ENCODE results near the gene RAVER2.

The RAVER2 gene

DNA sequence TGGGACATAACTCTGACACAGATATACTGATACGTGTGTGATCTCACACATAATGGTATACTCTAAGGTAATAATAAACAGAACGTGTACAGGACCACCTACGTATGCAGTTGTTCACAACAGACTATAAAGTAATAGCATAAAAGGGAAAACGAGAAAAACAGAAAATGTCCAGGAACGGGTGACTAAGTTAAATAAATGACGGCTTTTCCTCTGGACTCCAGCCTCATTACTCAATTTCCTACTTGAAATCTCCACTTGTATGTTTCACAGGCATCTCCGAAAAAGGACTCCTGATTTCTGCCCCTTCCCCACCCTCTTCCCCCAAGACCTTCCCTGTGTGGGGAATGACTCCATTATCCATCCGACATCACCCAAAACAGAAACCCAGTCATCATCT lies 126.4 kb downstream of the RAVER2 start:
- H3K4me2 ChIP-seq (ENCODE audit: low read length), result no peak overlapping the region
- peaks cover 52% of the 10 kb centered on the region for H3K36me3 ChIP-seq (ENCODE audit: insufficient read depth, low read length)
- no peaks in the 10 kb centered on the region for H3K9me3 ChIP-seq (replicated peaks; ENCODE audit: low read length)
- no peak overlapping the region for H3K9ac ChIP-seq (ENCODE audit: low read depth, low read length)
- H3K4me3 ChIP-seq (ENCODE audit: low read length), result no peak overlapping the region
- H3K4me1 ChIP-seq (ENCODE audit: control insufficient read depth, insufficient read depth, low read length), result no peaks in the 10 kb centered on the region
- H3K27me3 ChIP-seq (ENCODE audit: control insufficient read depth, insufficient read depth, low read length), result no peaks in the 10 kb centered on the region

DNA sequence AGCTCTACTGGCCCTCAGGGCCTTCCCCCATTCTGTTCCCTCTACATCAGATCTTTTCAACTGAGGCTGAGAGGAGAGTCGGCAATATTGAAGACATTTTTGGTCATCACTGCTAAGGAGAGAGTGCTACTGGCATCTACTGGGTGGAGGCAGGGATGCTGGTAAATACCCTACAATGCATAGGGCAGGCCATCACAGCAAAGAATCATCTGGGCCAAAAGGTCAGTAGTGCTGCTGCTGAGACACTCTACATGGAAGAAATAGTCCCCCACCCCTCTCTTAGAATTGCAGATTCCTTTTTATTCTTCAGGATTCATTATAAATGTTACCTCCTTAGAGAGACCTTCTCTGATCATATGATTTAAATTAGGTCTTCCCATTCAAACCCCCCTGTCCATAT lies 127.2 kb downstream of the RAVER2 start:
- peaks cover 51% of the 10 kb centered on the region for H3K36me3 ChIP-seq (ENCODE audit: insufficient read depth, low read length)
- H3K27me3 ChIP-seq (ENCODE audit: control insufficient read depth, insufficient read depth, low read length), result no peaks in the 10 kb centered on the region
- no peaks in the 10 kb centered on the region for H3K4me1 ChIP-seq (ENCODE audit: control insufficient read depth, insufficient read depth, low read length)
- no peak overlapping the region for H3K4me3 ChIP-seq (ENCODE audit: low read length)
- H3K4me2 ChIP-seq (ENCODE audit: low read length), result no peak overlapping the region
- H3K9ac ChIP-seq (ENCODE audit: low read depth, low read length), result no peak overlapping the region
- H3K9me3 ChIP-seq (replicated peaks; ENCODE audit: low read length), result no peaks in the 10 kb centered on the region

DNA sequence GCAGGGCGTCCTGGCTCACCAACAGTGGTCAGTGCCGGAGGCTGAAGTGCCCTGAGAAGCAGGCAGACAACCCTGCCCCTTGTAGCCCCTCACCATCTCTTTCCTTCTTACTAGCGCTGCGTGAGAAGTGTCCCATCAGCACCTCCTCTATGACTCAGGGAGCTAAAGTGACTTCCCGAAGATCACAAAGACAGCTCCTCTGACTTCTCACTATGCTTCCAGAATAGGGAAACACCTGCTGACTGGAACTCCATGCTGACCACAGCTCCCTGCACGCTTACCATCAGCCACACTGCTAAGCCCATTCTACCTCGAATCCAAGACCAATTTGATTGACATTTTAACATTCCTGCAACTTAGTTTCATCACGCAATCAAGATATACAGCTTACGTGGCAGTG lies 128.7 kb downstream of the RAVER2 start:
- Histone ChIP-seq H3K9me3 (replicated peaks; ENCODE audit: low read length) (no peaks in the 10 kb centered on the region), H3K4me2 (ENCODE audit: low read length) (no peak overlapping the region), H3K36me3 (ENCODE audit: insufficient read depth, low read length) (peaks cover 60% of the 10 kb centered on the region), H3K4me1 (ENCODE audit: control insufficient read depth, insufficient read depth, low read length) (no peaks in the 10 kb centered on the region), H3K9ac (ENCODE audit: low read depth, low read length) (no peak overlapping the region), H3K4me3 (ENCODE audit: low read length) (no peak overlapping the region), H3K27me3 (ENCODE audit: control insufficient read depth, insufficient read depth, low read length) (no peaks in the 10 kb centered on the region)

DNA sequence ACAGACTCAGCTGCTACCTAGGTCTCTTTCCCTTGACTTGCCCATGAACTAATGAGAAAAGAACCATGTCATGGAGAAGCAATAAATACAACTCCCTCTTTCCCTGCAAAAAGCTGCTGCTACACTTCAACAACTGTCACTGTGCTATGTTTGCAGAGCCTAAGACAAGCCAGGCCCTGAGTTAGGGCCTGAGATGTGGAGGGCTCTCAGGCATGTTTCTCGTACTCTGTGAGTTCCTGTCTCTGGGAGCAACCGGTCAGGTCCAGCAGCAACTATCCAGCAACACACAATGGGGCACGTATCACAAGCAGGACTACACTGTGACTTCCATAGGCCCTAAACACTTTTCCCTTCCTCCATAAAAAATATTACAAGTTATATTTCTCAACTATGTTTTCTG lies 129.8 kb downstream of the RAVER2 start:
- Histone ChIP-seq H3K4me1 (ENCODE audit: control insufficient read depth, insufficient read depth, low read length) (no peaks in the 10 kb centered on the region), H3K36me3 (ENCODE audit: insufficient read depth, low read length) (peaks cover 62% of the 10 kb centered on the region), H3K4me2 (ENCODE audit: low read length) (no peak overlapping the region), H3K9me3 (replicated peaks; ENCODE audit: low read length) (no peaks in the 10 kb centered on the region), H3K4me3 (ENCODE audit: low read length) (no peak overlapping the region), H3K27me3 (ENCODE audit: control insufficient read depth, insufficient read depth, low read length) (no peaks in the 10 kb centered on the region), H3K9ac (ENCODE audit: low read depth, low read length) (no peak overlapping the region)

DNA sequence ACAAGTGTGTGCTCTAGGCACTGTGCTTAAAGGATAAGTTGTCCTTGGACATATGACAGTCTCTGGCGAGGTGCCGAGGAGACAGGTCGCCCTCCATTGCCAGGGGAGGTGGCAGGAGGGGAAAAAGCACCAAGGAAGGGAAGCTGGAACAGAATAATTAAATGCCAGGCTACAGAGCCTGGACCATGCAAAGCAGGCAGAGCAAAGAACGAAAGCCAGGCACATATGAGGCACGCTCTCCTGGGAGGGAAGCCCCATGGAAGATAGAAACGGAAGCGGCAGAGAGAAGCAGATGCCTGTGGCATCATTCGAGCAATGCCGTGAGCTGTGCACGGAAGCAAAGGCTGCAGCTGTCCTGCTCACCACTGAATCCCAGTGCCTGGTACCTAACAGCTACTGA lies 130.2 kb downstream of the RAVER2 start:
- Histone ChIP-seq H3K9me3 (replicated peaks; ENCODE audit: low read length) (no peaks in the 10 kb centered on the region), H3K4me2 (ENCODE audit: low read length) (no peak overlapping the region), H3K4me1 (ENCODE audit: control insufficient read depth, insufficient read depth, low read length) (no peaks in the 10 kb centered on the region), H3K36me3 (ENCODE audit: insufficient read depth, low read length) (peaks cover 59% of the 10 kb centered on the region), H3K27me3 (ENCODE audit: control insufficient read depth, insufficient read depth, low read length) (no peaks in the 10 kb centered on the region), H3K4me3 (ENCODE audit: low read length) (no peak overlapping the region), H3K9ac (ENCODE audit: low read depth, low read length) (no peak overlapping the region)

DNA sequence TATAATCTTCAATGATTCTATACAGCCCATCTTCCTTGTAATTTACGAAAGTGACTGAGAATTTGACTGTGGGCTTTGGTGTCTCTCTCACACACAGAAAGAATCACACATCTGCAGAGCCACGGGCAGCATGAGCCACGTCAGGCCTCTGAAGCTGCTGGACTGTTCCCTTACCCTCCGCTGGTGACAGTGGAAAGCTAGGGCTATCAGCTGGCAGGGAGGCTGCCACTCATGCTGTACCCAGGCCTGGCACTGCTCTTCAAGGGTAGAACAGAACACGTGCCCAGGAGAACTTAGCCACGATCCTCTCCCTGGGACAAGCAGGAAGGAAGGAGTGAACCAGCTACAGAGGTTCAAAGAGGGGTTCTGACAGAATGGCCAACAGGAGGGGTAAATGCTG lies 130.7 kb downstream of the RAVER2 start:
- Histone ChIP-seq H3K4me2 (ENCODE audit: low read length) (no peak overlapping the region), H3K27me3 (ENCODE audit: control insufficient read depth, insufficient read depth, low read length) (no peaks in the 10 kb centered on the region), H3K4me3 (ENCODE audit: low read length) (no peak overlapping the region), H3K36me3 (ENCODE audit: insufficient read depth, low read length) (peaks cover 55% of the 10 kb centered on the region), H3K4me1 (ENCODE audit: control insufficient read depth, insufficient read depth, low read length) (no peaks in the 10 kb centered on the region), H3K9ac (ENCODE audit: low read depth, low read length) (no peak overlapping the region), H3K9me3 (replicated peaks; ENCODE audit: low read length) (no peaks in the 10 kb centered on the region)

DNA sequence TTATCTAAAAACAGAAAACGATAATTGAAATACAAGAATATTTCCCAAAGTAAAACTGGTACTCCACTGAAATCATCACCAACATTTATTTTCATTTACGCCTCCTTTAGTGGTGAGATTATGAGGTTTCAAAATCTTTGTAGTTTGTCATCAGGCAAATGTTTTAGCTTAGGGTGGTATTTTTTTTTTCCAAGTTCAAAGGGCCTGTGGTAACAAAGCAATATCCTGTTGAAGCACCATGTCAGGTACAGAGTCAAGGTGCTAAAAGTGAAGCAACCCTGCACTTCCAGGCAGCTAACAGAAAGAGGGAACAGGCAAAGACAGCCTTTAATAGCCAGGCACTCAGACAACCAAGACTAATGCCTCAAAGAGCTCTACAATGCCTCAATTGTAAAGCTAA lies 132.3 kb downstream of the RAVER2 start:
- no peak overlapping the region for H3K4me3 ChIP-seq (ENCODE audit: low read length)
- no peaks in the 10 kb centered on the region for H3K27me3 ChIP-seq (ENCODE audit: control insufficient read depth, insufficient read depth, low read length)
- no peak overlapping the region for H3K4me2 ChIP-seq (ENCODE audit: low read length)
- H3K9me3 ChIP-seq (replicated peaks; ENCODE audit: low read length), result no peaks in the 10 kb centered on the region
- H3K9ac ChIP-seq (ENCODE audit: low read depth, low read length), result no peak overlapping the region
- peaks cover 46% of the 10 kb centered on the region for H3K36me3 ChIP-seq (ENCODE audit: insufficient read depth, low read length)
- H3K4me1 ChIP-seq (ENCODE audit: control insufficient read depth, insufficient read depth, low read length), result peaks cover 10% of the 10 kb centered on the region

DNA sequence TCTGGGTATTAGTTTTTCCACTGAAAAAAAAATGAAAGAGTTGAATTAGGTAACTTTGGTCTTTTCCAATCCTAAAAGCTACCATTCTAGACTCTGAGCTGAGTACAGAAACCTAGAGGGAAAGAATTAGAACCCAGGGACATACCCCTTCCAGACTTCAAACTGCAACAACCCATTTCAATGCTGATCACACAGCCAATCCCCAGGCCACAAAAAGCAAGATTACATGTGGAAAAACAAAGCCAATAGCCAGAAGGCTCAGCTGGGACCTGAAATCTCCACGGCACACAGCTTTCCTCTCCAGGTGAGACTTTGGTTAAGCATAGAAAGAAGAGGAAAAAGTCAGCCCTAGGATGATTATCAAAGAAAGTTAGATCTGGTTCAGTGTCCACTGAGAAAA lies 132.7 kb downstream of the RAVER2 start:
- Histone ChIP-seq H3K4me3 (ENCODE audit: low read length) (no peak overlapping the region), H3K9ac (ENCODE audit: low read depth, low read length) (no peak overlapping the region)

DNA sequence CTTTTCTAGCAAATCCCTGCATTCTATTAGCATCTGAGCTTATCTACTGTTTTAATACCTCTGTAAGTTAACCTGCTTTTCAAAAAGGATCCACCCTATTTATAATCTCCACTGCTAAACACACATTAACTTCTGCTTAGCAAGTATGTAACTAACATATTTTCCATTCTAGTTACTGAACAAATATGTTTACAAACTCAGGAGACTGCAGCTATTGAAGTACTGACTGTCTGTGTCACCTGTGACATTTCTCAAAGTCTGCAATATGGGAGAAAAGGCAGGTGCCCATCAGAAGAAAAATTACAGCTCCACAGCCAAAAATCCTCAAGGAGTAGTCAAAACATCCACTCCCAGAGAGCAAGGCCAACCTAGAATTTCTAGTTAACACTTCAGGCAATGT lies 133.2 kb downstream of the RAVER2 start:
- no peak overlapping the region for H3K9ac ChIP-seq (ENCODE audit: low read depth, low read length)
- no peak overlapping the region for H3K4me3 ChIP-seq (ENCODE audit: low read length)
- peaks cover 10% of the 10 kb centered on the region for H3K4me1 ChIP-seq (ENCODE audit: control insufficient read depth, insufficient read depth, low read length)
- no peaks in the 10 kb centered on the region for H3K9me3 ChIP-seq (replicated peaks; ENCODE audit: low read length)
- no peaks in the 10 kb centered on the region for H3K27me3 ChIP-seq (ENCODE audit: control insufficient read depth, insufficient read depth, low read length)
- H3K4me2 ChIP-seq (ENCODE audit: low read length), result no peak overlapping the region
- peaks cover 45% of the 10 kb centered on the region for H3K36me3 ChIP-seq (ENCODE audit: insufficient read depth, low read length)

More for the DNA sequence above, 132.7 kb downstream of the RAVER2 start:
- Histone ChIP-seq H3K9me3 (replicated peaks; ENCODE audit: low read length) (no peaks in the 10 kb centered on the region), H3K4me1 (ENCODE audit: control insufficient read depth, insufficient read depth, low read length) (peaks cover 10% of the 10 kb centered on the region), H3K4me2 (ENCODE audit: low read length) (no peak overlapping the region), H3K27me3 (ENCODE audit: control insufficient read depth, insufficient read depth, low read length) (no peaks in the 10 kb centered on the region), H3K36me3 (ENCODE audit: insufficient read depth, low read length) (peaks cover 44% of the 10 kb centered on the region)

DNA sequence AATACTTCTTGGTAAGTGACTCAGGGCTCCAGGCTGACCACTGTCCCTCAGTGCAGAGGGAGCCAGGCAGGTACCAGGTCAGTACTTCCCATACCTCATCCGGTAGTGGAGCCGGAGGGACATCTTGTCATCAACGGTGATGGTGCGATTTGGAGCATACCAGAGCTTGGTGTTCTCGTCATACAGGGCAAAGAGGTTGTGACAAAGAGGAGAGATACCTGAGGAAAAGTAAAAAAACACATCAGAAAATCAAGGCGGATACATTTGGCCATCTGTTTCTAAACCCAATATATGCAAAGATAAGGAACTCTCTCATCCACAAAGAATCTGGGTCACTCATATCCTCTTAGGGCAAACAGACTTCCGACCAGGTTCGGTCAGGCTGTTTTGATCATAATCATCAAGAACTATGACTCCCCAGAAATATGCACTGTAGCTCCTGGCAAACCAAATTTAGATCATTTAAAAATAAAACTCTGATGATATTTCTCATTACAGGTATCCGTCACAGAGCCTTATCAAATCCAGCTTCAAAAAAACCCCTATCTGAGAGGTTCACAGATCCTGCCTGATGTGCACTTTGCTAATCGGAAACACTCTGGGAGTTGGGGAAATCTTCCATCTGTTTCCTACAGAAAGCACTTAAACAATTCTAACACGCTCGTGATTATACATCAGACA lies 134.2 kb downstream of the RAVER2 start:
- Histone ChIP-seq H3K4me2 (ENCODE audit: low read length) (no peak overlapping the region), H3K36me3 (ENCODE audit: insufficient read depth, low read length) (peaks cover 42% of the 10 kb centered on the region), H3K4me3 (ENCODE audit: low read length) (no peak overlapping the region), H3K4me1 (ENCODE audit: control insufficient read depth, insufficient read depth, low read length) (peaks cover 10% of the 10 kb centered on the region), H3K9ac (ENCODE audit: low read depth, low read length) (no peak overlapping the region), H3K9me3 (replicated peaks; ENCODE audit: low read length) (no peaks in the 10 kb centered on the region), H3K27me3 (ENCODE audit: control insufficient read depth, insufficient read depth, low read length) (no peaks in the 10 kb centered on the region)

DNA sequence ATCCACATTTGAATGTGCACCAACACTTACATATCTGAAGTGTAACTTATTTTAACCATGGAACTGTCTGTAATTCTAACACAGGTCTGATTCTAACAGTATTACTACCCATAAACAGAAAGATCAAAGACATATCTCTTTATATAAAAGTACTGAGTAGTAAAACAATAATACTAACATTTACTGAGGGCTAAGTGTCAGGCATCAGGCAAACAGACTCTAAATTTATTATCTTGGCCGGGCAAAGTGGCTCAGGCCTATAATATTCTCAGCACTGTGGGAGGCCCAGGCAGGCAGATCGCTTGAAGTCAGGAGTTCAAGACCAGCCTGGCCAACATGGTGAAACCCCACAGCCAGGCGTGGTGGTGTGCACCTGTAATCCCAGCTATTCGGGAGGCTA lies 135.6 kb downstream of the RAVER2 start:
- H3K9ac ChIP-seq (ENCODE audit: low read depth, low read length), result no peak overlapping the region
- peaks cover 10% of the 10 kb centered on the region for H3K4me1 ChIP-seq (ENCODE audit: control insufficient read depth, insufficient read depth, low read length)
- no peak overlapping the region for H3K4me2 ChIP-seq (ENCODE audit: low read length)

DNA sequence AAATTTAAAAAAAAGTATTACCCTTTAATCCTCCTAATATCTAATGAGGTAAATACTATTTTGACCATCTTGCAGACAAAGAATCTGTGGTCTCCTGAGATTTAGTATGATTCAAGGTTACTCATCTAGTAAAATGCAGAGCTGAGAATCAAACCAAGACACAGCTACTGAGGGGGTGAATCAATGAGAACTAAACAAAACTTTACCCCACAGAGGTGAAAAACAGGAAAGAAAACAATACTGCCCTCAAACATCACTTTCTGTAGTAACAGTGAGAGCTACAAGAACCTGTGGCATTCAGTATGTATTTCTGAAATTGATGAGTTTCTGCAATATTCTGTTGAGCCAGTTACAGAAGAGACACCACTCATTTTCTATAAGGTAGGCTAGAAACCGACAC lies 136.4 kb downstream of the RAVER2 start:
- Histone ChIP-seq H3K36me3 (ENCODE audit: insufficient read depth, low read length) (peaks cover 25% of the 10 kb centered on the region), H3K27me3 (ENCODE audit: control insufficient read depth, insufficient read depth, low read length) (no peaks in the 10 kb centered on the region), H3K9me3 (replicated peaks; ENCODE audit: low read length) (no peaks in the 10 kb centered on the region), H3K9ac (ENCODE audit: low read depth, low read length) (no peak overlapping the region), H3K4me1 (ENCODE audit: control insufficient read depth, insufficient read depth, low read length) (peaks cover 10% of the 10 kb centered on the region), H3K4me2 (ENCODE audit: low read length) (peak overlapping the region; percentile 25), H3K4me3 (ENCODE audit: low read length) (no peak overlapping the region)

More for the DNA sequence above, 135.6 kb downstream of the RAVER2 start:
- H3K27me3 ChIP-seq (ENCODE audit: control insufficient read depth, insufficient read depth, low read length), result no peaks in the 10 kb centered on the region
- H3K36me3 ChIP-seq (ENCODE audit: insufficient read depth, low read length), result peaks cover 32% of the 10 kb centered on the region
- H3K9me3 ChIP-seq (replicated peaks; ENCODE audit: low read length), result no peaks in the 10 kb centered on the region
- H3K4me3 ChIP-seq (ENCODE audit: low read length), result no peak overlapping the region

Data from skeletal muscle satellite cell (primary cell).